ENCODE data around the gene SLC7A4.
"Not testable (repeated sequence)": the region's sequence is repeated elsewhere in the genome, so short reads cannot be mapped to it uniquely, and the experiment has no call there.

The SLC7A4 gene, protein sequence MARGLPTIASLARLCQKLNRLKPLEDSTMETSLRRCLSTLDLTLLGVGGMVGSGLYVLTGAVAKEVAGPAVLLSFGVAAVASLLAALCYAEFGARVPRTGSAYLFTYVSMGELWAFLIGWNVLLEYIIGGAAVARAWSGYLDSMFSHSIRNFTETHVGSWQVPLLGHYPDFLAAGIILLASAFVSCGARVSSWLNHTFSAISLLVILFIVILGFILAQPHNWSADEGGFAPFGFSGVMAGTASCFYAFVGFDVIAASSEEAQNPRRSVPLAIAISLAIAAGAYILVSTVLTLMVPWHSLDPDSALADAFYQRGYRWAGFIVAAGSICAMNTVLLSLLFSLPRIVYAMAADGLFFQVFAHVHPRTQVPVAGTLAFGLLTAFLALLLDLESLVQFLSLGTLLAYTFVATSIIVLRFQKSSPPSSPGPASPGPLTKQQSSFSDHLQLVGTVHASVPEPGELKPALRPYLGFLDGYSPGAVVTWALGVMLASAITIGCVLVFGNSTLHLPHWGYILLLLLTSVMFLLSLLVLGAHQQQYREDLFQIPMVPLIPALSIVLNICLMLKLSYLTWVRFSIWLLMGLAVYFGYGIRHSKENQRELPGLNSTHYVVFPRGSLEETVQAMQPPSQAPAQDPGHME

DNA sequence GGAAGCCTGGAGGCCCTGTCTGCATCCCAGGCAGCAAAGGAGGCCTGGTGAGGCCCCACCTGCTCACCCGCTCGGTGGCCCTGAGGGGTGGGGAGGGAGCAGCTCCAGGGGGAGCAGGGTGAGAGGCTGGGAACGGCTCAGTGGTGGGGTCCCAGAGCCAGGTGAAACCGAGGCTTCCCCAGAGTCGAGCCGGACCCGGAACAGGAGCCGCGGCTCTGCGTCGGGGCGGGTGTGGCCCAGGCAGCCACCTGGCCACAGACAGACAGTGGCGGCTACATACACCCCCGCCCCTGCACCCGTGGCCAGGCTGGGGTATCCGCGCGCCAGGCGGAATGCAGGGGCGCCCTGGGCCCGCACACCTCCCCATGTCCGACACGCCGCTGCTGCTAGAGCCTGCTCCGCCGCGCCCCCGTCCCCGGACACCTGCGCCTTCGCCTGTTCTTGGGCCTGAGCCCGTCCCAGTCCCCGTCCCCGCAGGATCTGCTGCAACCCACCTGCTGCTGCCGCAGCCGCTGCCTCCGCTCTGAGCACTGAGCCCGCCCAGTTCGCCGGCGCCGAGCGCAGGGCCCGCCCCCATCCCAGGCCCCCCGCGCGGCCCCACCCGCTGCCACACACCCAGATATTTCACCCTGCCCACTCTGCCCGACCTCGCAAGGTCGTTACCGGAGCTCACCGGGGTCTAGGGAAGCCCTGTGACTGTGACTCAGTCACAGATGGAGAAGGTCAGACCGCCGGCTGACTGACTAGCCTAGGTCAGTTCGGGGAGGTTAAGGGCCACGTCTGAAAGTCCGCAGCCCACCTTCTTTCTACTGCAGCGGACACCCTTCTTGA lies at the start of gene SLC7A4:
Gene SLC7A4 (minus strand): TSS at position 525 of the 831 bp plus-strand sequence. CDS start 749 bp downstream, outside the sequence.
- DNase-seq (ENCODE audit: low spot score): no peak

GRCh38 chr22:21080435-21081137 lies 48.2 kb upstream of the SLC7A4 start:
- no peak for DNase-seq (ENCODE audit: low spot score)

DNA sequence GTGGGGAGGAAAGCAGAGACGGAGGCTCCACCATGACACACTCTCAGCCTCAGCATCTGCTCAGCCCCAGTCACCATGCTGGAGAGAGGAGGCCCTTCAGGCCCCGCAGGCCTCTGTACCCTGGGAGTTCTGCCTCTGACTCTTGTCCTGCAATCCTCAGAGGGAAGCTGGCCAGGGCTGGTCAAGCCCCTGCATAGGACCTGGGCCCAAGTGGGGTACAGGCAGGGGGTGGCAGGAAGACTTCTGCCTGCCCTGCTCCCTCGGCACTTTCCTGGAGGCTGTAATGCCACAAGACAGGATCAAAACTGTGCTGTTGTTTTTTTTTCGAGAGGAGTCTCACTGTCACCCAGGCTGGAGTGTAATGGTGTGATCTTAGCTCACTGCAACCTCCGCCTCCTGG lies 47.1 kb upstream of the SLC7A4 start:
- DNase-seq (ENCODE audit: low spot score): no peak

DNA sequence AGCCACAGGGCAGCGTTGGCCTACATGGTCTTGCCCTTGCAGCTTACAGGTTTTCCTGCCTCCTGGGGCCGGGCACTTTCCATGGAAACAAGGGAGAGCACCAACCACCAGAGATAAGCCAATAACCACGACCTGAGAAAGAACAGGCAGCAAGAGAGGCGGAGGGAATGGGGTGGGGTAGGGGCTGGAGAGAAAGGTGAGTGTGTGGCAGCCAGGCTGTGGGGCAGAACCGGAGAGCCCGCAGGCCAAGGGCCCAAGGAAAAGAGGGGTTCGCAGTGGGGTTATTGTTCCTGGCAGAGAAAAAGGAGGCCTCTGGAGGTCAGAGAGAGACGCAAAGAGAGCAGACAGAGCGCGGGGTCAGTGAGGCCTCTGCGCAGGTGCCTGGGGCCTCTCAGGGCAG lies 46.6 kb upstream of the SLC7A4 start:
- DNase-seq (ENCODE audit: low spot score): no peak

DNA sequence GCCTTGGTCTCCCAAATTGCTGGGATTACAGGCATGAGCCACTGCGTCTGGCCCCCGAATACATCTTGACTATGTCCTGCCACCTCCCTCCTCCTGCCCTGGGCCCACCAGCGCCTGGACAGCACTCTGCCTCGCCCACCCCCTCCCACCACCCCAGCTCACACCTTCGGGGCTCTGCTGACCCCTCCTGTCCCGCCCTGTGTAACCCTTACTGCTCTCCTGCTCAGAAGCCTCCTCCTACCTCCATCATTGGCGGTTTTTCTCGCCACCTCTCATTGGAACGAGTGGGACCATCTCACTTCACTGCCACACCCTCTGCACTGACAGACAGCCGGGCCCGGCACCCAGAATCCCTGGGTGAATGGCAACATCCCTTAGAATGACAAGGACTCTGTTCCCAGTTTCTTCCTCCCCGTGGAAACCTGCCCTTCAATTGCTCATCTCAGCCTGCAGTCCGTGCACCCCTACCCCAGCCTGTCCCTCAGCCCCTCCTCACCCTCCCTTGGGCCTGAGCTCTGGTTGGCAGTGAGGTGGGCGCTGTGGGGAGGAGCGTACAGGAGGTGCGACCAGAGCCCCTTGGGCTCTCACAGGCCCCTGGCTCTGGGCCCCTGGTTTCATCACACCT lies 45.6 kb upstream of the SLC7A4 start:
- no peak for DNase-seq (ENCODE audit: low spot score)

GRCh38 chr22:21076912-21077625 lies 44.7 kb upstream of the SLC7A4 start:
- DNase-seq (ENCODE audit: low spot score): no peak

DNA sequence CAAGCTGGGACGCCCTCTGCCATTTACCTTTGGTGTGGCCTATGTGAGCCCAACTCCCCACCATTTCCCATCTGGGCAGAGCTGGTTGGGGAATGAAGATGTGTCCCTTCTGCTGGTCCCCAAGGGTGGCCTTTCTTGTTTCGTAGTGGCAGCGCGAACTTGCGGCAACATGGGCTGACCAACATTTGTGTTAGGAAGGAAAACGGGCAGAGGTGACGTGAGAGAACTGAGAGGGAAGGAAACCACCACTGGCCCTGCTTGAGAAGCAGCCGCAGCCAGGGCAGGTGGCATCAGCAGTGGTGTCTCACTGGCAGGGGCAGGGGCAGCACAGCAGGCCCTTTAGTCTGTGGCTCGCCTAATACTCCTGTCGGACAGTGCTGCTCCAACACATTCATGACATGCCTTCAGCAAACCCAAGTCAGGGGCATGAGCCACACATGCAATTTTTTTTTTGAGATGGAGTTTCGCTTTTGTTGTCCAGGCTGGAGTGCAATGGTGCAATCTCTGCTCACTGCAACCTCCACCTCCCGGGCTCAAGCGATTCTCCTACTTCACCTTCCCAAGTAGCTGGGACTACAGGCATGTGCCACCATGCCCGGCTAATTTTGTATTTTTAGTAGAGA lies 43.3 kb upstream of the SLC7A4 start:
- DNase-seq (ENCODE audit: low spot score): no peak

- DNase-seq (ENCODE audit: low spot score): no peak
Measured at GRCh38 chr22:21074102-21074715, 41.8 kb upstream of the SLC7A4 start.

- no peak for DNase-seq (ENCODE audit: low spot score)
Measured at GRCh38 chr22:21073482-21073881, 41.1 kb upstream of the SLC7A4 start.

- no peak for DNase-seq (ENCODE audit: low spot score)
Measured at GRCh38 chr22:21073023-21073422, 40.7 kb upstream of the SLC7A4 start.

GRCh38 chr22:21071796-21072195 lies 39.4 kb upstream of the SLC7A4 start:
- DNase-seq (ENCODE audit: low spot score): not testable (repeated sequence)

- DNase-seq (ENCODE audit: low spot score): no peak
Measured at GRCh38 chr22:21070690-21071615, 38.6 kb upstream of the SLC7A4 start.

DNA sequence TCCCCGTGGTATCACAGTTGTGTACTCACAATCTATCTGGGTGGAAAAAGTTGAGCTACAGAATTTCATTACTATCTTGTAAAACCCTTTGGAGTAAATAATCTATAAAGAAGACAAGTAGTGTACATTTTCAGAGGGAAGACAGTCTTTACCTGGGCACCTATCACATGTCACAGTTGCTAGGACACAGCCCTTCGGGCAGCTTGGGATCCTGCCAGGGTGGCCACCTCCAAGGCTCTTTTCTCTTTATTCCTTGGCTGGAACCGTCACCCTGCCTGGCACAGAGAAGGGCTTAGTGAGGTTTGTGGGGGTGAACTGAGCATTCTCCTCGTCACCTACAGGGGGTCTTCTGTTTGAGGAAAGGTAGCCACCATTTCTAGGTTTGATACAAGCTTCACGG lies 37.0 kb upstream of the SLC7A4 start:
- DNase-seq (ENCODE audit: low spot score): no peak

DNA sequence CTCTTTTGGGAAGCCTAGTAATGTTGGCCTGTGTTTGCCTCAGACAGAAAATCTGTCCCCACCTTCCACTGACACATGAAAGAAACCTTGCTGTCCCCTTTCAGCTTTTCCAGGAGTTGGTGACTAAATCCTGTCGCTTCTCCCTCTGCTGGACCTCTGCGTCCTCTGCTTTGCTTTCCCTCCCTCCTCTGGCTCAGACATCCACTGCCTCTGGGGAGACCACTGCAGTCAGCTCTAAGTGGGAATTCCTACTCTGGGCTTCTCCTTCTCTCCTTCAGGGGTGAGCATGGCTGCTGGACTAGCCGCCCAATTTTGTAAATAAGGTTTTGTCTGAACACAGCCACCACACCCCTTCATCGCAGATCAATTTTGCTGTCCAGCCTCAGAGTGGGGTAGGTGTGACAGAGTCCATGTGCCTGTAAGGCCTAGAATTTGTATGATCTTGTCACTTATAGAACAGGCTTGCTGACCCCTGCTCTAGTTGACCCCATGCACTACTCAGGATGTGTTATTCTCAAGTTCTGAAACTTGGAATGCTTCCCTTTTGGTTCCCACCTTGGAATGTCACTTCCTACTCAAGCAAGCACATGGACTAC lies 36.4 kb upstream of the SLC7A4 start:
- DNase-seq (ENCODE audit: low spot score): no peak

DNA sequence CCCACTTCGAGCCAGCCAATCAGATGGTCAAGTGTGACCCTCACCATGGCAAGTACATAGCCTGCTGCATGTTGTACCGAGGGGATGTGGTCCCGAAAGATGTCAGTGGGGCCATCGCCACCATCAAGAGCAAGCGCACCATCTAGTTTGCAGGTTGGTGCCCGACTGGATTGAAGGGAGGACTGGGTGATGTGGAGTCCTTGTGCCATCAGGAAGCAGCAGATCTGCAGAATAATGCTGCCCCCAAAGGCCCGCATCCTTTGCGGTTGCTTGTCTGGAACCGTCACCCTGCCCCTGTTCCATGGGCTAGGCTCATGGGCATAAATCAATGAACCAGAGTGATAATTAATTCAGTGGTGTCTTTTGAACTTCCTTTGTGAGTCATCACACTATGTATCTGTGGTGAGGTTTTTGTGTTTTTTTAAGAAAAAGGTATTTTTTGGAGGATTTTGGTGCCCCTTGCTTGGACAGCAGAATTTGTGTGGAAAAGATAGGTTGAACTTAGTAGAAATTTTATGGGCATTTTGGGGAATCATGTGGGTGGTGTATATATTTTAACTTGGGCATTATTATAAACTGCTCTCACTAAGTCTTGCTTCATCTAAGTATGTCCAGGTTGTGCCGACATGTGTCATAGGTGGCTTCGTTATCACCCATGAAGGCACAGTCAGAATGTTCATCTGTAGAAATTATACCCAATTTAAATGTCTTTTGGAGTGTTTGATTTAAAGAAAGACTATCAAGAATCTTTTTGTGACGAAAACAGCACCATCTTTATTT lies 35.7 kb upstream of the SLC7A4 start:
- DNase-seq (ENCODE audit: low spot score): no peak

GRCh38 chr22:21067075-21067900 lies 34.9 kb upstream of the SLC7A4 start:
- no peak for DNase-seq (ENCODE audit: low spot score)
